Ovary (tissue), 3 donors: ENCODE data around the gene TMX4.

Experiments used
- POLR2A ChIP-seq: fragments of 450-650 bp; IDR thresholded peaks from one replicate; pipeline ENCODE4 v1.6.1; 2017; ENCODE audit warnings: antibody characterized with exemption, mild to moderate bottlenecking, moderate library complexity
- TF ChIP-seq, protein P1 (sequence below), 3 donors: fragments of 450-650 bp in 2 of 3; fragments of 200-600 bp in 1 of 3; IDR thresholded peaks; one replicate each; pipeline versions ENCODE4 v1.5.1 to v1.8.0; 2016 to 2022; ENCODE audit warnings: antibody characterized with exemption in 3 of 3, mild to moderate bottlenecking in 1 of 3
- donor health status: DM: no; HTN: no; CAD: no.

GRCh38 chr20:8045946-8046345 is 26.4 kb upstream of the TMX4 start:
- TF ChIP-seq, protein P1, sequence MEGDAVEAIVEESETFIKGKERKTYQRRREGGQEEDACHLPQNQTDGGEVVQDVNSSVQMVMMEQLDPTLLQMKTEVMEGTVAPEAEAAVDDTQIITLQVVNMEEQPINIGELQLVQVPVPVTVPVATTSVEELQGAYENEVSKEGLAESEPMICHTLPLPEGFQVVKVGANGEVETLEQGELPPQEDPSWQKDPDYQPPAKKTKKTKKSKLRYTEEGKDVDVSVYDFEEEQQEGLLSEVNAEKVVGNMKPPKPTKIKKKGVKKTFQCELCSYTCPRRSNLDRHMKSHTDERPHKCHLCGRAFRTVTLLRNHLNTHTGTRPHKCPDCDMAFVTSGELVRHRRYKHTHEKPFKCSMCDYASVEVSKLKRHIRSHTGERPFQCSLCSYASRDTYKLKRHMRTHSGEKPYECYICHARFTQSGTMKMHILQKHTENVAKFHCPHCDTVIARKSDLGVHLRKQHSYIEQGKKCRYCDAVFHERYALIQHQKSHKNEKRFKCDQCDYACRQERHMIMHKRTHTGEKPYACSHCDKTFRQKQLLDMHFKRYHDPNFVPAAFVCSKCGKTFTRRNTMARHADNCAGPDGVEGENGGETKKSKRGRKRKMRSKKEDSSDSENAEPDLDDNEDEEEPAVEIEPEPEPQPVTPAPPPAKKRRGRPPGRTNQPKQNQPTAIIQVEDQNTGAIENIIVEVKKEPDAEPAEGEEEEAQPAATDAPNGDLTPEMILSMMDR (IDR thresholded peaks at IDR 0.05), result no peak
- TF ChIP-seq POLR2A, result no peak
